Measurements from ENCODE around the gene TRPC4AP. TPM values are rescaled to one million over a fixed set of nuclear protein-coding genes. Genes with fewer than 3 reads are reported as not detected.

The TRPC4AP gene
- total RNA-seq, 4 donors from 2014 or later: 57.3 to 85.3 (median 70.1) TPM

- no peaks in the 10 kb centered on the region for H3K4me1 ChIP-seq
- no peaks in the 10 kb centered on the region for H3K27me3 ChIP-seq
- TF ChIP-seq EP300 (IDR thresholded peaks at IDR 0.05; ENCODE audit: low read depth) (no peak), POLR2AphosphoS5 (IDR thresholded peaks at IDR 0.05) (no peak), POLR2A (IDR thresholded peaks at IDR 0.05) (no peak), CTCF (IDR thresholded peaks at IDR 0.05) (no peak)
- H3K36me3 ChIP-seq: peaks cover 0 to 3% (median 0%) of the 10 kb centered on the region in 4 donors
- in situ Hi-C loops (cut with MboI; ENCODE audit: low pct_ligation_motif_present in 1 of 4, low pct_unique_long_range_greater_than_20kb in 1 of 4, low sequenced_read_pairs in 3 of 4): no loop called here
- no peaks in the 10 kb centered on the region for H3K9me3 ChIP-seq
- WGBS, 2 donors (ENCODE audit: low coverage in 1 of 2): 90% methylated on average over 18 of the region's 18 CpGs; no CpG with 5 or more reads in 1 of the 2 donors
- intact Hi-C loops (cut with DNase I; ENCODE audit: low total_unique reads): no loop called here
- no peak for DNase-seq
- H3K27ac ChIP-seq: no peak overlapping the region
- H3K4me3 ChIP-seq: no peak overlapping the region
Observed at GRCh38 chr20:34990661-34991214, 101.9 kb downstream of the TRPC4AP start.

- H3K36me3 ChIP-seq: peaks cover 0 to 3% (median 0%) of the 10 kb centered on the region in 4 donors
- TF ChIP-seq POLR2A (IDR thresholded peaks at IDR 0.05) (no peak), EP300 (IDR thresholded peaks at IDR 0.05; ENCODE audit: low read depth) (no peak), POLR2AphosphoS5 (IDR thresholded peaks at IDR 0.05) (no peak), CTCF (IDR thresholded peaks at IDR 0.05) (no peak)
- H3K4me3 ChIP-seq: no peak overlapping the region
- no peak overlapping the region for H3K27ac ChIP-seq
- intact Hi-C loops (cut with DNase I; ENCODE audit: low total_unique reads) (no loop called here), in situ Hi-C loops (cut with MboI; ENCODE audit: low pct_ligation_motif_present in 1 of 4, low pct_unique_long_range_greater_than_20kb in 1 of 4, low sequenced_read_pairs in 3 of 4) (no loop called here)
- no peak for DNase-seq
- 86% methylated on average over 11 of the region's 11 CpGs; no CpG with 5 or more reads in 1 of the 2 donors for WGBS, 2 donors (ENCODE audit: low coverage in 1 of 2)
- H3K9me3 ChIP-seq: no peaks in the 10 kb centered on the region
- no peaks in the 10 kb centered on the region for H3K27me3 ChIP-seq
- H3K4me1 ChIP-seq: no peaks in the 10 kb centered on the region
Observed at GRCh38 chr20:34990231-34990630, 102.4 kb downstream of the TRPC4AP start.

GRCh38 chr20:34989670-34990069 lies 102.9 kb downstream of the TRPC4AP start:
- no peaks in the 10 kb centered on the region for H3K9me3 ChIP-seq
- H3K27ac ChIP-seq: no peak overlapping the region
- H3K4me1 ChIP-seq: peaks cover 0 to 1% (median under 1%) of the 10 kb centered on the region in 4 donors
- intact Hi-C loops (cut with DNase I; ENCODE audit: low total_unique reads): no loop called here
- H3K27me3 ChIP-seq: peaks cover 2% of the 10 kb centered on the region
- WGBS, 2 donors (ENCODE audit: low coverage in 1 of 2): 91% methylated on average over 14 of the region's 14 CpGs; no CpG with 5 or more reads in 1 of the 2 donors
- TF ChIP-seq EP300 (IDR thresholded peaks at IDR 0.05; ENCODE audit: low read depth) (no peak), CTCF (IDR thresholded peaks at IDR 0.05) (no peak), POLR2AphosphoS5 (IDR thresholded peaks at IDR 0.05) (no peak), POLR2A (IDR thresholded peaks at IDR 0.05) (no peak)
- DNase-seq: no peak
- no peaks in the 10 kb centered on the region for H3K36me3 ChIP-seq
- in situ Hi-C loops (cut with MboI; ENCODE audit: low pct_ligation_motif_present in 1 of 4, low pct_unique_long_range_greater_than_20kb in 1 of 4, low sequenced_read_pairs in 3 of 4): no loop called here
- no peak overlapping the region for H3K4me3 ChIP-seq

- 58 to 87% methylated on average over 3 to 4 of the region's 4 CpGs for WGBS, 2 donors (ENCODE audit: low coverage in 1 of 2)
- intact Hi-C loops (cut with DNase I; ENCODE audit: low total_unique reads): no loop called here
- DNase-seq: no peak
- Histone ChIP-seq H3K36me3 (no peaks in the 10 kb centered on the region), H3K27ac (no peak overlapping the region), H3K9me3 (no peaks in the 10 kb centered on the region), H3K4me3 (no peak overlapping the region), H3K4me1 (peaks cover 3 to 7% (median 6%) of the 10 kb centered on the region in 4 donors), H3K27me3 (peaks cover 8% of the 10 kb centered on the region)
- in situ Hi-C loops (cut with MboI; ENCODE audit: low pct_ligation_motif_present in 1 of 4, low pct_unique_long_range_greater_than_20kb in 1 of 4, low sequenced_read_pairs in 3 of 4): no loop called here
- no peak for TF ChIP-seq EP300 (IDR thresholded peaks at IDR 0.05; ENCODE audit: low read depth)
- no peak for TF ChIP-seq POLR2A (IDR thresholded peaks at IDR 0.05)
- no peak for TF ChIP-seq CTCF (IDR thresholded peaks at IDR 0.05)
- no peak for TF ChIP-seq POLR2AphosphoS5 (IDR thresholded peaks at IDR 0.05)
Observed at GRCh38 chr20:34989118-34989517, 103.5 kb downstream of the TRPC4AP start.

All from transverse colon (tissue), 4 donors.